HCT116 (cell line): ENCODE data around the gene CARD6. TPM values are rescaled to one million over a fixed set of nuclear protein-coding genes. Genes with fewer than 3 reads are reported as not detected.
"Not testable (repeated sequence)": the region's sequence is repeated elsewhere in the genome, so short reads cannot be mapped to it uniquely, and the experiment has no call there.

ENCODE experiments used
- ATAC-seq: fragments of 200-7000 bp; cut with Tn5 transposase; 2 replicates; pipeline ENCODE4 v1.9.1; 2020; ENCODE audit warnings: mild to moderate bottlenecking, moderate library complexity
- BruUV-seq: library from RNA; stranded (reverse); fragments of 400-500 nt; replicated peaks from 2 replicates; lab custom pipeline; 2021; lab: Mats Ljungman, UMichigan
- CTCF ChIA-PET: fragments of 300-600 bp; sonication (Branson Sonifier 250); formaldehyde crosslinking; loops from one replicate; lab custom pipeline; 2021; ENCODE audit warnings: antibody characterized with exemption; lab: Charles Lee
- POLR2A ChIA-PET: fragments of 300-600, 350-600 bp; sonication (Branson Sonifier 250); formaldehyde crosslinking; loops from one replicate; lab custom pipeline; 2021; ENCODE audit warnings: antibody characterized with exemption; lab: Charles Lee
- RAD21 ChIA-PET, 2 experiments: fragments of 300-600 bp; sonication (Branson Sonifier 250); formaldehyde crosslinking; loops; one replicate each; lab custom pipeline; 2023; ENCODE audit warnings: low total read pairs in 2 of 2; ENCODE audit not compliant: uncharacterized antibody in 2 of 2, unreplicated experiment in 2 of 2, low non-redundant PET in 1 of 2; lab: Charles Lee
- DNase-seq: peaks from one replicate; pipeline ENCODE4 v3.0.0-alpha.2; 2010; ENCODE audit warnings: low read depth, low spot score
- H2AFZ ChIP-seq: fragments of 200-600 bp; shearing (Covaris generic), sonication (generic); 2 replicates; pipeline ENCODE4 v1.6.1; 2017; ENCODE audit warnings: low read depth, mixed run types, mixed read lengths, antibody characterized with exemption, low read length; ENCODE audit not compliant: poor library complexity, severe bottlenecking
- H3K27ac ChIP-seq: 2 replicates; pipeline ENCODE4 v1.5.1; 2012; ENCODE audit warnings: low read depth, low read length
- H3K27me3 ChIP-seq: fragments of 200-600 bp; sonication (generic); 2 replicates; pipeline ENCODE4 v1.6.1; 2016; ENCODE audit warnings: mixed run types, low read length, mixed read lengths; ENCODE audit not compliant: insufficient read depth
- H3K36me3 ChIP-seq, 2 experiments: fragments of 200-500 bp in 1 of 2; fragments of 200-600 bp in 1 of 2; sonication (Bioruptor generic) in 1 of 2; sonication (generic) in 1 of 2; 2 replicates each; pipeline versions ENCODE4 v1.5.1 to v1.6.1; 2014 to 2016; ENCODE audit warnings: low read length in 2 of 2, inconsistent platforms in 1 of 2, mixed read lengths in 1 of 2, mixed run types in 1 of 2; ENCODE audit not compliant: insufficient read depth in 2 of 2, control insufficient read depth in 1 of 2
- H3K4me1 ChIP-seq, 2 experiments: fragments of 200-600 bp in 1 of 2; sonication (generic) in 1 of 2; 2 replicates each; pipeline versions ENCODE4 v1.5.1 to v1.6.1; 2012 to 2017; ENCODE audit warnings: low read length in 2 of 2, inconsistent platforms in 1 of 2, mild to moderate bottlenecking in 1 of 2, mixed read lengths in 1 of 2, mixed run types in 1 of 2, moderate library complexity in 1 of 2; ENCODE audit not compliant: insufficient read depth in 2 of 2, control insufficient read depth in 1 of 2
- H3K4me2 ChIP-seq: fragments of 200-600 bp; sonication (generic); 2 replicates; pipeline ENCODE4 v1.6.1; 2017; ENCODE audit warnings: mixed run types, low read length, mixed read lengths
- H3K4me3 ChIP-seq, 2 experiments: fragments of 200-600 bp in 1 of 2; sonication (generic) in 1 of 2; replicated peaks in 1 of 2; 2 replicates each; pipeline ENCODE4 v1.5.1; 2011 to 2016; ENCODE audit warnings: low read length in 2 of 2, control low read depth in 1 of 2, low read depth in 1 of 2, mild to moderate bottlenecking in 1 of 2, mixed read lengths in 1 of 2, mixed run types in 1 of 2
- H3K79me2 ChIP-seq: fragments of 200-600 bp; sonication (generic); 2 replicates; pipeline ENCODE4 v1.6.1; 2017; ENCODE audit warnings: mild to moderate bottlenecking, mixed run types, low read length, moderate library complexity, mixed read lengths; ENCODE audit not compliant: insufficient read depth
- H3K9ac ChIP-seq: fragments of 200-600 bp; sonication (generic); 2 replicates; pipeline ENCODE4 v1.6.1; 2016; ENCODE audit warnings: low read length, mixed read lengths
- H3K9me2 ChIP-seq: fragments of 200-600 bp; sonication (generic), shearing (Covaris generic); 2 replicates; pipeline ENCODE4 v1.6.1; 2017; ENCODE audit warnings: mixed run types, mild to moderate bottlenecking, moderate library complexity; ENCODE audit not compliant: insufficient read depth
- H3K9me3 ChIP-seq, 2 experiments: fragments of 200-500 bp in 1 of 2; fragments of 200-600 bp in 1 of 2; sonication (Bioruptor generic) in 1 of 2; sonication (generic) in 1 of 2; 2 replicates each; pipeline ENCODE4 v1.6.1; 2014 to 2017; ENCODE audit warnings: low read length in 2 of 2, mixed read lengths in 2 of 2, inconsistent platforms in 1 of 2, low read depth in 1 of 2, mild to moderate bottlenecking in 1 of 2, mixed run types in 1 of 2, moderate library complexity in 1 of 2; ENCODE audit not compliant: control insufficient read depth in 1 of 2, insufficient read depth in 1 of 2
- H4K20me1 ChIP-seq: fragments of 200-600 bp; sonication (generic), shearing (Covaris generic); 2 replicates; pipeline ENCODE4 v1.6.1; 2017; ENCODE audit warnings: mixed run types, mild to moderate bottlenecking, moderate library complexity; ENCODE audit not compliant: insufficient read depth
- CBX3 ChIP-seq: IDR thresholded peaks from 2 replicates; pipeline ENCODE4 v1.6.1; 2012; ENCODE audit warnings: low read depth
- CEBPB ChIP-seq: IDR thresholded peaks from 2 replicates; pipeline ENCODE4 v1.6.1; 2012; ENCODE audit warnings: low read depth
- EZH2phosphoT487 ChIP-seq: fragments of 200-600 bp; IDR thresholded peaks from 2 replicates; pipeline ENCODE4 v1.6.1; 2018; ENCODE audit warnings: antibody characterized with exemption, borderline replicate concordance
- FOSL1 ChIP-seq: IDR thresholded peaks from 2 replicates; pipeline ENCODE4 v1.6.1; 2012; ENCODE audit warnings: low read depth
- JUND ChIP-seq: IDR thresholded peaks from 2 replicates; pipeline ENCODE4 v1.6.1; 2012
- POLR2A ChIP-seq: IDR thresholded peaks from 2 replicates; pipeline ENCODE4 v1.7.0; 2011; ENCODE audit warnings: borderline replicate concordance; ENCODE audit not compliant: insufficient read depth, insufficient read length; ENCODE audit errors: extremely low read depth
- POLR2AphosphoS5 ChIP-seq: IDR thresholded peaks from 2 replicates; pipeline ENCODE4 v1.6.1; 2011; ENCODE audit warnings: mild to moderate bottlenecking, low read depth, low read length, moderate library complexity
- RAD21 ChIP-seq: IDR thresholded peaks from 2 replicates; pipeline ENCODE4 v1.6.1; 2012; ENCODE audit warnings: low read depth, mild to moderate bottlenecking
- SRF ChIP-seq: IDR thresholded peaks from 2 replicates; pipeline ENCODE4 v1.6.1; 2012; ENCODE audit warnings: low read depth
- TCF7L2 ChIP-seq: IDR thresholded peaks from 2 replicates; pipeline ENCODE4 v1.7.0; 2011; ENCODE audit warnings: borderline replicate concordance, inconsistent platforms; ENCODE audit not compliant: insufficient read depth, insufficient read length; ENCODE audit errors: extremely low read depth
- ZFX ChIP-seq: fragments of 450-650 bp; IDR thresholded peaks from 2 replicates; pipeline ENCODE4 v1.6.1; 2017
- ZNF274 ChIP-seq: fragments of 200-500 bp; sonication (Bioruptor generic); IDR thresholded peaks from 2 replicates; pipeline ENCODE4 v1.6.1; 2014; ENCODE audit warnings: mild to moderate bottlenecking, low read depth, low read length, inconsistent platforms
- intact Hi-C: fragments of 100-400 bp; cut with micrococcal nuclease; formaldehyde crosslinking; loops from 2 replicates; pipeline ENCODE4 v1.10.0; 2022
- total RNA-seq: library from RNA; stranded (reverse); gene quantifications from one replicate; pipeline ENCODE4 v1.2.1, GENCODE V29; 2021; ENCODE audit not compliant: unreplicated experiment
- TF ChIP-seq, protein P1 (sequence below): IDR thresholded peaks from 2 replicates; pipeline ENCODE4 v1.6.1; 2012
- TF ChIP-seq, protein P2 (sequence below): IDR thresholded peaks from 2 replicates; pipeline ENCODE4 v1.6.1; 2012
- TF ChIP-seq, protein P3 (sequence below): IDR thresholded peaks from 2 replicates; pipeline ENCODE4 v1.6.1; 2012; ENCODE audit warnings: low read depth
- TF ChIP-seq, protein P4 (sequence below), 3 experiments: fragments of 200-600 bp in 1 of 3; sonication (generic) in 1 of 3; IDR thresholded peaks in 2 of 3; conservative IDR thresholded peaks in 1 of 3; 2 replicates each; pipeline ENCODE4 v1.5.1; 2012 to 2017; ENCODE audit warnings: low read depth in 2 of 3, low read length in 2 of 3, antibody characterized with exemption in 1 of 3, borderline replicate concordance in 1 of 3, control low read depth in 1 of 3, mild to moderate bottlenecking in 1 of 3, mixed read lengths in 1 of 3, mixed run types in 1 of 3, moderate library complexity in 1 of 3; ENCODE audit not compliant: insufficient read depth in 1 of 3

CARD6 gene
- total RNA-seq, 1 experiment from 2014 or later: not detected

DNA sequence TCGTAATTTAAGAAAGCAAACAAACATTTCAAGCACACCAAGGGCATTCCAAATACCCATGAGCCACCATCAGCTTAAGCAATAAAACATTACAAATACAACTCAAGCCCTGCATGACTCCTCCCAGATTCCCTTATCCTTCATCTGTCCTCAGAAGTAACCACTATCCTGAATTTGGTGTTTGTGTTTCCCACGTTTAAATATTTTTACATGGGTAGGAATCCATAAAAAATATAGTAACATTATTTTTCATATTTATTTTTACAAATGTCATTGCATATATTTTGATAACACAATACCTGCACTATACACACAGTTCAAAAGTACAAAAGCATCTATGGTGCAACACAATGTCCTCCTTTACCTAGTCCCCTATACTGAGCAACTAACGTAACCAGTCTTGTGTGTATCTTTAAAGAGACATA lies 49.4 kb upstream of the CARD6 start:
- Histone ChIP-seq H3K36me3 (peaks cover 0 to 17% of the 10 kb centered on the region in 2 experiments; a peak in 3 of 4 replicates), H3K9me2 (no peaks in the 10 kb centered on the region), H2AFZ (no peak overlapping the region), H3K27ac (no peak overlapping the region), H3K9me3 (peaks cover 0 to 6% of the 10 kb centered on the region in 2 experiments; a peak in 2 of 4 replicates), H3K4me1 (peaks cover 4 to 5% of the 10 kb centered on the region in 2 experiments), H3K79me2 (peaks cover 100% of the 10 kb centered on the region), H4K20me1 (peaks cover 19% of the 10 kb centered on the region; the same call in 1 of the 2 replicates), H3K4me2 (no peak overlapping the region), H3K27me3 (no peaks in the 10 kb centered on the region), H3K9ac (no peak overlapping the region), H3K4me3 (no peak overlapping the region)
- ATAC-seq (no peak), DNase-seq (no peak)
- TF ChIP-seq, protein P1, sequence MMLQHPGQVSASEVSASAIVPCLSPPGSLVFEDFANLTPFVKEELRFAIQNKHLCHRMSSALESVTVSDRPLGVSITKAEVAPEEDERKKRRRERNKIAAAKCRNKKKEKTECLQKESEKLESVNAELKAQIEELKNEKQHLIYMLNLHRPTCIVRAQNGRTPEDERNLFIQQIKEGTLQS: no peak
- no peak for TF ChIP-seq CBX3
- no peak for TF ChIP-seq POLR2AphosphoS5
- no peak for TF ChIP-seq ZNF274
- no peak for TF ChIP-seq JUND
- TF ChIP-seq FOSL1: no peak
- no peak for TF ChIP-seq RAD21
- TF ChIP-seq ZFX: no peak
- TF ChIP-seq, protein P2, sequence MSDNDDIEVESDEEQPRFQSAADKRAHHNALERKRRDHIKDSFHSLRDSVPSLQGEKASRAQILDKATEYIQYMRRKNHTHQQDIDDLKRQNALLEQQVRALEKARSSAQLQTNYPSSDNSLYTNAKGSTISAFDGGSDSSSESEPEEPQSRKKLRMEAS: no peak
- no peak for TF ChIP-seq CEBPB
- no peak for TF ChIP-seq TCF7L2
- TF ChIP-seq, protein P3, sequence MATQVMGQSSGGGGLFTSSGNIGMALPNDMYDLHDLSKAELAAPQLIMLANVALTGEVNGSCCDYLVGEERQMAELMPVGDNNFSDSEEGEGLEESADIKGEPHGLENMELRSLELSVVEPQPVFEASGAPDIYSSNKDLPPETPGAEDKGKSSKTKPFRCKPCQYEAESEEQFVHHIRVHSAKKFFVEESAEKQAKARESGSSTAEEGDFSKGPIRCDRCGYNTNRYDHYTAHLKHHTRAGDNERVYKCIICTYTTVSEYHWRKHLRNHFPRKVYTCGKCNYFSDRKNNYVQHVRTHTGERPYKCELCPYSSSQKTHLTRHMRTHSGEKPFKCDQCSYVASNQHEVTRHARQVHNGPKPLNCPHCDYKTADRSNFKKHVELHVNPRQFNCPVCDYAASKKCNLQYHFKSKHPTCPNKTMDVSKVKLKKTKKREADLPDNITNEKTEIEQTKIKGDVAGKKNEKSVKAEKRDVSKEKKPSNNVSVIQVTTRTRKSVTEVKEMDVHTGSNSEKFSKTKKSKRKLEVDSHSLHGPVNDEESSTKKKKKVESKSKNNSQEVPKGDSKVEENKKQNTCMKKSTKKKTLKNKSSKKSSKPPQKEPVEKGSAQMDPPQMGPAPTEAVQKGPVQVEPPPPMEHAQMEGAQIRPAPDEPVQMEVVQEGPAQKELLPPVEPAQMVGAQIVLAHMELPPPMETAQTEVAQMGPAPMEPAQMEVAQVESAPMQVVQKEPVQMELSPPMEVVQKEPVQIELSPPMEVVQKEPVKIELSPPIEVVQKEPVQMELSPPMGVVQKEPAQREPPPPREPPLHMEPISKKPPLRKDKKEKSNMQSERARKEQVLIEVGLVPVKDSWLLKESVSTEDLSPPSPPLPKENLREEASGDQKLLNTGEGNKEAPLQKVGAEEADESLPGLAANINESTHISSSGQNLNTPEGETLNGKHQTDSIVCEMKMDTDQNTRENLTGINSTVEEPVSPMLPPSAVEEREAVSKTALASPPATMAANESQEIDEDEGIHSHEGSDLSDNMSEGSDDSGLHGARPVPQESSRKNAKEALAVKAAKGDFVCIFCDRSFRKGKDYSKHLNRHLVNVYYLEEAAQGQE: no peak
- no peak for TF ChIP-seq SRF
- TF ChIP-seq EZH2phosphoT487: no peak
- TF ChIP-seq, protein P4, sequence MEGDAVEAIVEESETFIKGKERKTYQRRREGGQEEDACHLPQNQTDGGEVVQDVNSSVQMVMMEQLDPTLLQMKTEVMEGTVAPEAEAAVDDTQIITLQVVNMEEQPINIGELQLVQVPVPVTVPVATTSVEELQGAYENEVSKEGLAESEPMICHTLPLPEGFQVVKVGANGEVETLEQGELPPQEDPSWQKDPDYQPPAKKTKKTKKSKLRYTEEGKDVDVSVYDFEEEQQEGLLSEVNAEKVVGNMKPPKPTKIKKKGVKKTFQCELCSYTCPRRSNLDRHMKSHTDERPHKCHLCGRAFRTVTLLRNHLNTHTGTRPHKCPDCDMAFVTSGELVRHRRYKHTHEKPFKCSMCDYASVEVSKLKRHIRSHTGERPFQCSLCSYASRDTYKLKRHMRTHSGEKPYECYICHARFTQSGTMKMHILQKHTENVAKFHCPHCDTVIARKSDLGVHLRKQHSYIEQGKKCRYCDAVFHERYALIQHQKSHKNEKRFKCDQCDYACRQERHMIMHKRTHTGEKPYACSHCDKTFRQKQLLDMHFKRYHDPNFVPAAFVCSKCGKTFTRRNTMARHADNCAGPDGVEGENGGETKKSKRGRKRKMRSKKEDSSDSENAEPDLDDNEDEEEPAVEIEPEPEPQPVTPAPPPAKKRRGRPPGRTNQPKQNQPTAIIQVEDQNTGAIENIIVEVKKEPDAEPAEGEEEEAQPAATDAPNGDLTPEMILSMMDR (IDR thresholded peaks at IDR 0.05 in 2 of 3, conservative IDR thresholded peaks at IDR 0.05 in 1 of 3; ENCODE audit: borderline replicate concordance in 1 of 3, insufficient read depth in 1 of 3, low read depth in 2 of 3, low read length in 2 of 3): no peak
- no peak for TF ChIP-seq POLR2A
- ChIA-PET POLR2A (no interaction called here), CTCF (no interaction called here), RAD21 (no interaction called here)
- no TSS peak for BruUV-seq
- intact Hi-C loops: no loop called here

DNA sequence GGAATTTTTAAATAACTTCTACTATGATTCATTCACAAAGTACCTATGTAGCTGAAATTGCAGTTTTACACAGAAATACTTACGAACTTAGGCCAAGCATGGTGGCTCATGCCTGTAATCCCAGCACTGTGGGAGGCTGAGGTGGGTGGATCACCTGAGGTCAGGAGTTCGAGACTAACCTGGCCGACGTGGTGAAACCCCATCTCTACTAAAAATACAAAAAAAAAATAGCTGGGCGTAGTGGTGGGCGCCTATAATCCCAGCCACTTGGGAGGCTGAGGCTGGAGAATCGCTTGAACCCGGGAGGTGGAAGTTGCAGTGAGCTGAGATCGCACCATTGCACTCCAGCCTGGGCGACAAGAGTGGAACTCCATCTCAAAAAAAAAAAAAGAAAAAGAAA lies 48.5 kb upstream of the CARD6 start:
- H3K36me3 ChIP-seq: peaks cover 0 to 16% of the 10 kb centered on the region in 2 experiments; a peak in 3 of 4 replicates
- intact Hi-C loops, DNase-seq, BruUV-seq, H3K9ac ChIP-seq, H3K27me3 ChIP-seq, CTCF ChIA-PET, POLR2A ChIA-PET, RAD21 ChIA-PET, H3K4me2 ChIP-seq, H3K9me3 ChIP-seq, H3K9me2 ChIP-seq, ATAC-seq, H3K4me1 ChIP-seq, H3K27ac ChIP-seq, H2AFZ ChIP-seq, H3K4me3 ChIP-seq: not testable (repeated sequence)
- H3K79me2 ChIP-seq: peaks cover 100% of the 10 kb centered on the region
- peaks cover 18% of the 10 kb centered on the region; the same call in 1 of the 2 replicates for H4K20me1 ChIP-seq
